GM19025 (cell line): ENCODE results near the gene DLX4.

Source experiments
- ATAC-seq: cut with Tn5 transposase; IDR thresholded peaks from one replicate; pipeline ENCODE4 v1.9.1; 2021; ENCODE audit warnings: mild to moderate bottlenecking, low read depth, moderate library complexity; ENCODE audit not compliant: unreplicated experiment

DLX4 gene

GRCh38 chr17:49985310-49985990 lies 16.5 kb downstream of the DLX4 start:
- ATAC-seq = no peak

- no peak for ATAC-seq
These were observed 17.7 kb downstream of the DLX4 start for GRCh38 chr17:49986396-49987289.

DNA sequence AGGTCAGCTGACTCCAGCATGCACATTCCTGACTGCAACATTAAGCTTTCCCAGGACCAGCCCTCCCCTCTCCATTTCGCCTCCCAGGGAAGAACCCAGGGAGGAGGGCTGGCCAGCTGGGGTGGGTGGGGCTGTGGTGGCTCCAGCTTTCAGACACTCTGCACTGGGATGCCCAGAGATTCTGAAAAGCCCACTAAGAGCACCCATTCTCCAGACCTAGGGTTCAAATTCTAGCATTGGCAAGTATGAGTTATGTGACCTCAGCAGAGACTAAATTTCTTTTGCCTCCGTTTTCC lies 18.2 kb downstream of the DLX4 start:
- no peak for ATAC-seq

DNA sequence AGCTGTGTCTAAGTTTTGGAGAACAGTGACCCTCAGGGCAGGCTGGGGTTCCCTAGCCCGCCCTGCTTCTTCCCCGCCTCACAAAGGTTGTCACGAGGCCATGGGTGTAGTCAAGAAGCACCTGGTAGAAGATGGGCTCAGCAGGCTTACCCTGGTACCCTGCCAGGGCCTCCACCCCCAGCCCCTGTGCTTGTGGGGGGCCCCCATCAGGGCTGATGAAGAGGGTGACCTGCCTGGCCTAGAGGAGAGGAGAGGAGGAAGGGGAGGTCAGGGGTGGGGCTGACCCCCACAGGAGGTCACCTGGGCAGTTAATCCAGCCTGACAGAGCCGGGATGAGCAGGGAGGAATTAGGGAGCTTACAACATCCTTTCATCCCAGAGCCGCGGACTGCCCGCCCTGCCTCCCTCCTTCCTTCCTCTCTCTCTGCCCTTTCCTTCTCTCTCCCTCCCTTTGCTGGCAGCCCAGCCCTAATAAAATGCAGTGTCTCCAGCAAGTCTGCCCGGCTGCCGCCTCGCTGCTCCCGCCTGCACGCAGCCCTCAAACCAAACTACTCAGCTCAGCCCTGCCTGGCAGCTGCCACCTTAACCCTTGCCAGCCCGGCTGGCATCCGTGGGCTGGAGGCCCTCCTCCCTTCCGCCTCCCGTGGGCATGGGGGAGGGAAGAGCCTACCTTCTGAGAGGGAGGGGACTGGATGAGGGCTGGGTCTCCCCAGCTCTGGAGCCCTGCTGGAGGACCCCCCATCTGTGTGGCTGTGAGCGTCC lies 18.9 kb downstream of the DLX4 start:
- ATAC-seq = no peak

DNA sequence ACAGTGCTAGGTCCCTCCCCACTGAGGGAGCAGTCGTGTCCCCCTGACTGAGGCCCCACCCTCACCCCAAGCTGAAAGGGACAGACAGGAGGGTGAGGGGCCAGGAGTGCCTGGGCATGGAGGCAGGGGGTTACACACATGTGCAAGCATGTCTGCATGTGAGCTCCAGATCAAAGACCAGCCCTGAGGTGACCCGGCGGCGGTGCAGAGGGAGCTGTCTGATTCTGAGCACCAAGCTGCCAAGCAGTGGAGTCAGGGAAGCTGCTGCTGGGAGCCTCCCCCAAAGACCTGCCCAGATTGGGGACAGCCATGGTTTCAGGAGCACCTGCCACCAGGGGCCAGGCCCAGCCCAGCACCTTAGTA lies 20.5 kb downstream of the DLX4 start:
- no peak for ATAC-seq

DNA sequence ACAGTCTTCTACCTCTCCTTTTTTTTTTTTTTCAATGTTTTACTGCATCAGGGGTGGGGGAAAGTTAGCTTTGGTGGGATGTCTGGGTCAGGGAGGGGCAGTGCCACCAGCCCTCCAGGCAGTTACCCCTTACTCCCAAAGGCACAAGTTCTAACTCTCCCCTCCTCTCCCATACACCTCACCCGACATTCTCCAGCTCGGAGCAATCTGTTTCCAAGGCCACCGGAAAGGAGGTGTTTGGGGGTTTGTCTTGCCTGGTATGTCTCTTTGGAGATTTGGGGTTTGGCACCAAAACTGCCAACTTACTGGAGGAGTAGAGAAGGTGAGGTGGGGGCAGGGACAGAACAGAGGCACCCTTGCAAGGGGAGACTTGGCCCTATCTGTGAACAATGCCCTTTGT lies 21.3 kb downstream of the DLX4 start:
- ATAC-seq = no peak

DNA sequence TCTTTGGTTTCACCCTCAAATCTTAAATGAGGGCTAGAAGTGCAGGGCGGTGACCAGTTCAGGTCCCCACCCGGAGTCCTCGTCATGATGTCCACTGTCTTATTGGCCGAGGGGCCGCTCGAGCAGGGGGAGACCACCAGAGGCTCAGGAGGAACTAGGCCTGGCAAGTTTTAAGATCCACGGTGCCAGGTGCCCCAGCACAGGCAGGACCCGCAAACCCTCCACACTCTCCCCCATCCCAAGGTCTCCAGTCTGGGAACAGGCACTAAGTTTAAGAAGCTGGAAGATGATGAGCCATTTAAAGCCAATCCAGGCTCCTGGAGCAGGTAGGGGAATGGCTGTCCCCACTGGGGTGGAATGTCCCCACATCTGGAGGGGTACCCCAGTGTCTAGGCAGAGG lies 21.9 kb downstream of the DLX4 start:
- ATAC-seq = no peak

- ATAC-seq = no peak
These were observed 22.4 kb downstream of the DLX4 start for GRCh38 chr17:49991409-49991808.

DNA sequence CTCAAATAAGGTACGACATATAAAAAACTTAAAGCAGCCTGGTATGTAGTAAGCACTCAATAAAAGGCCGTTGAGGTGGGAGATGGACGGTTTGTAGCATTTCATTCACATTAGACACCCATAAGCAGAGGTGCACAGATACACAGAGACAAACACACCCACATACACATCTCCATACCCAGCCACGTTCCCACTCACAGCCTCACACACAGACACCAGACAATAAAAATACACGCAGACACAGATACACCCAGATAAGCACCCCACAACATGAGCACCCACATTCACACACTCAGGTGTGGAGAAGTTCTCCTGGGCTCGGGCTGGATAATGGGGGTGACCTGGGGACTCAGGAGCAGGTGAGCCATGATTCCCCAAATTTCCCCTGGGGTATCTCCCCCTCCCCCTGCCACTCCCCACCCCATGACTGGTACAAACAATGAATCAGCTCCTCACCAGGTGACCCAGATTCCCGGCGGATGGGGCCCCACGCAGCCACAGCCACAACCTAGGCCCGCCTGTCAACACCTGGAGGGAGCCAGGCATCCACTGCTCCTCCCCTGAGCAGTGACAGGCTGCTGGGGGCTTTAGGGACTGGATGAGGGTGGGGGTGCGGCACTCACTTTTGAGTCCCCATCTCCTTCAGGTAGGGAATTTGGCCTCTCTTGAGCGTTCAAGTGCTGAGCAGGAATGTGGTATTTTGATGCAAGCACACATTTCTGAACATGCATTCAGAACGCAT lies 23.4 kb downstream of the DLX4 start:
- ATAC-seq = no peak

DNA sequence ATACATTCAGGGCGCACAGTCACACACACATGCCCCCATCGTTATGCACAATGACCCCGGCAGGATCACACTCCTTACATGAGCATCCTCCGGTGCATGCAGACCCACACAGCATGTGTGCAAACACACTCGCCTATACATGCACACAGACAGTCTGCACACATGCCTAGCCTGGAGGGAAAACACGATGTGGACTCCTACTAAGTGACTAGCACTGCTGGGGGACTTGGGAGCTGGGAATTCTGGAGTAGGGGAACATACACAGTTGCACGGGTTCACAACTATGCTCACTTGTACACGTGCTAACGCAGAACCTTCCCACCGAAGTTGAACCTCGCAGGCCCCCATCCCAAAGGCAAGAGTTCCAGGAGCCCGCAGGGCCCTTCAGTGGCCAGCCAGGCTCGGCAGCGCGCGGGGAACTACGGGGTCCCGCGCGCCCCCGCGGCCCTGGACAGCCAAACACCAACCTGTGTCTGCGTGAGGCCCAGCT lies 24.0 kb downstream of the DLX4 start:
- ATAC-seq = no peak

- ATAC-seq = no peak
These were observed 24.6 kb downstream of the DLX4 start for GRCh38 chr17:49993423-49994060.

GRCh38 chr17:49994085-49995054 lies 25.4 kb downstream of the DLX4 start:
- no peak for ATAC-seq

DNA sequence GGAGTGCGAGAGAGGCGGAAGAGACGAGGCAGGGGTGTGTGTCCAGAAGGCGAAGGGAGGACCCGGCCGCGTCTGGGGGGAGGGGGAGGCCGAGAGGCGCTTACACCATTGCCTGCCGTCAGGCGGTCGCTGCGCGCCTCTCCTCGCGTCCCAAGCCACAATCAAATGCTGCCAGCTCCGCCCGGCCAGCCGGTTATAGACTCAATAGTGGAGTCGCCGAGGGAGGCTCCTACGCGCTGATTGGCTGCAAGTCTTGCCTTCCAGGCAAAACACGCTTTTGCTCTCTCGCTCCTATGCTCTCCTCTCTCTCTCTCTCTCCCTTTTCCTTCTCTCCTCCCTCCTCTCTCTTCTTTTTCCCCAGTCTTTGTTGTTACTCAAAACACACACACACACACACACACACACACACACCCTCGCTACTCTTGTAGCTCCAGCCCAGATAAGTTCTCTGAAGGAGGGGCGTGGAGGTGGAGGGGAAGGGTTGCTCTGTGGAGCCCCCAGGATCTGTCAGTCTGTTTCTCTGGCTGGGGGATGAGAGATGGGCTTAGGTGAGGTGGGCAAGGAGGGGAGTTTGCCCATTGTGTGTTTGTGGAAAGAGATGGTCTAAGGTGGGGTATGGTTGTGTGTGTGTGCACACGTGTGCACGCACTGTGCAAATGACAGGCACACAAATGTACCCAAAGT lies 26.2 kb downstream of the DLX4 start, which contains the start of gene DLX3:
Gene DLX3 (minus strand): TSS at position 170 of the 684 bp plus-strand sequence. CDS start 226 bp downstream, outside the sequence.
- no peak for ATAC-seq

DNA sequence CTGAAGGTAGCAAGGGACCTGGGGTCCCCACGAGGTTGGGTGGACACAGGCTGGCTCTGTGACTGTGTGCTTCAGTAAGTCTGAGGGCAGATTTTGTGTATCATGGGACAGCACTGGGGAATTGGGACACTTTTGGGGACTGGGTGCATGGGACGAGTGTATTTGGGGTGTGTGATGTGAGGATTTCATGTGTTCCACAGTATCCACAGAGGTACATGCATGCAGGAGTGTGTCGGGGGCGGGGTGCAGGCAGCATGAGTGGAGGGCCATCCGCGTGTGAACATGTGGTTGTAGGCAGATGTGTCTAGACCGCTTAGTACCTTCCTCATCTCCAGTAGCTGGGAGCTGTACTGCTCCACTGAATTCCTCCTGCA lies 27.1 kb downstream of the DLX4 start:
- ATAC-seq = no peak

GRCh38 chr17:49996495-49997300 lies 27.7 kb downstream of the DLX4 start:
- no peak for ATAC-seq

- ATAC-seq = no peak
These were observed 28.3 kb downstream of the DLX4 start for GRCh38 chr17:49997301-49997650.

GRCh38 chr17:49997773-49998703 lies 29.0 kb downstream of the DLX4 start:
- ATAC-seq = no peak
